HFF-Myc (cell line): ENCODE measurements around the gene ABLIM2.

Experiments
- DNase-seq: peaks from one replicate; pipeline ENCODE4 v3.0.0-alpha.2; 2011; ENCODE audit warnings: low read depth; ENCODE audit errors: extremely low read depth
- H3K4me3 ChIP-seq: replicated peaks from 2 replicates; pipeline ENCODE4 v1.5.1; 2011; ENCODE audit warnings: low read depth, mild to moderate bottlenecking, control low read depth, low read length
- CTCF ChIP-seq: IDR thresholded peaks from 2 replicates; pipeline ENCODE4 v1.5.1; 2012; ENCODE audit warnings: mild to moderate bottlenecking, low read depth, low read length, control low read depth; ENCODE audit errors: missing control alignments

ABLIM2 gene

GRCh38 chr4:8095956-8096689 is 62.5 kb downstream of the ABLIM2 start:
- no peak for TF ChIP-seq CTCF

GRCh38 chr4:8093587-8094274 is 64.9 kb downstream of the ABLIM2 start:
- no peak for TF ChIP-seq CTCF
- no peak overlapping the region for H3K4me3 ChIP-seq
- DNase-seq: no peak

More at GRCh38 chr4:8095956-8096689, 62.5 kb downstream of the ABLIM2 start:
- no peak for DNase-seq
- no peak overlapping the region for H3K4me3 ChIP-seq

GRCh38 chr4:8092282-8092681 is 66.3 kb downstream of the ABLIM2 start:
- no peak for TF ChIP-seq CTCF
- no peak overlapping the region for H3K4me3 ChIP-seq
- DNase-seq: no peak

- no peak for DNase-seq
- no peak for TF ChIP-seq CTCF
- H3K4me3 ChIP-seq: no peak overlapping the region
Observed at GRCh38 chr4:8090744-8091301, 67.8 kb downstream of the ABLIM2 start.

- DNase-seq: no peak
Observed at GRCh38 chr4:8090312-8090711, 68.3 kb downstream of the ABLIM2 start.

GRCh38 chr4:8089862-8090261 is 68.8 kb downstream of the ABLIM2 start:
- no peak overlapping the region for H3K4me3 ChIP-seq
- no peak for DNase-seq
- no peak for TF ChIP-seq CTCF

More at GRCh38 chr4:8090312-8090711, 68.3 kb downstream of the ABLIM2 start:
- no peak for TF ChIP-seq CTCF
- H3K4me3 ChIP-seq: no peak overlapping the region
